GM12875 (cell line): Measurements from ENCODE around the gene SLCO1B3.

Experiments
- H3K4me3 ChIP-seq: one replicate; pipeline ENCODE4 v1.5.1; 2011; ENCODE audit warnings: low read depth, low read length, control low read depth
- TF ChIP-seq, protein P1 (sequence below): IDR thresholded peaks from 2 replicates; pipeline ENCODE4 v1.5.1; 2011; ENCODE audit warnings: low read depth, mild to moderate bottlenecking, control low read depth, inconsistent platforms, low read length, moderate library complexity, borderline replicate concordance; ENCODE audit not compliant: insufficient read depth

Gene SLCO1B3

DNA sequence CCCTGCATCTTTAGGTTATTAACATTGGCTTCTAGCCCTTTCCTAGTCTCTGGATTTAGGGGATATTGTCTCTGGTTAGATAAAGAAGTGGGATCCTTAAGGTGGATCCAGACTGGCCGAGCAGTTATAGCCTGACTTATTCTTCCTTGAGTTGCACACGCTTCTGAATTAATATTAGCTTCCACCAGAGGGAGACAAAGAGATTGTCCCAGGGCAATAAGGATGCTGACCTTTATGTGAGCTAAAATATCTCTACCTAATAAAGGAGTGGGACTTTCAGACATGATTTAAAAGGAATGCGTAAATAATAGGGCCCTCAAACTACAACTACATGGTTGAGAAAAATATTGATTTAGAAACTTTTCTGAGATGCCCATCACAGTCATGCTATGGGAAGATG lies 139.7 kb downstream of the SLCO1B3 start:
- TF ChIP-seq, protein P1, sequence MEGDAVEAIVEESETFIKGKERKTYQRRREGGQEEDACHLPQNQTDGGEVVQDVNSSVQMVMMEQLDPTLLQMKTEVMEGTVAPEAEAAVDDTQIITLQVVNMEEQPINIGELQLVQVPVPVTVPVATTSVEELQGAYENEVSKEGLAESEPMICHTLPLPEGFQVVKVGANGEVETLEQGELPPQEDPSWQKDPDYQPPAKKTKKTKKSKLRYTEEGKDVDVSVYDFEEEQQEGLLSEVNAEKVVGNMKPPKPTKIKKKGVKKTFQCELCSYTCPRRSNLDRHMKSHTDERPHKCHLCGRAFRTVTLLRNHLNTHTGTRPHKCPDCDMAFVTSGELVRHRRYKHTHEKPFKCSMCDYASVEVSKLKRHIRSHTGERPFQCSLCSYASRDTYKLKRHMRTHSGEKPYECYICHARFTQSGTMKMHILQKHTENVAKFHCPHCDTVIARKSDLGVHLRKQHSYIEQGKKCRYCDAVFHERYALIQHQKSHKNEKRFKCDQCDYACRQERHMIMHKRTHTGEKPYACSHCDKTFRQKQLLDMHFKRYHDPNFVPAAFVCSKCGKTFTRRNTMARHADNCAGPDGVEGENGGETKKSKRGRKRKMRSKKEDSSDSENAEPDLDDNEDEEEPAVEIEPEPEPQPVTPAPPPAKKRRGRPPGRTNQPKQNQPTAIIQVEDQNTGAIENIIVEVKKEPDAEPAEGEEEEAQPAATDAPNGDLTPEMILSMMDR = peak; percentile 38; the same call in 1 of the 2 replicates
- H3K4me3 ChIP-seq = no peak overlapping the region

DNA sequence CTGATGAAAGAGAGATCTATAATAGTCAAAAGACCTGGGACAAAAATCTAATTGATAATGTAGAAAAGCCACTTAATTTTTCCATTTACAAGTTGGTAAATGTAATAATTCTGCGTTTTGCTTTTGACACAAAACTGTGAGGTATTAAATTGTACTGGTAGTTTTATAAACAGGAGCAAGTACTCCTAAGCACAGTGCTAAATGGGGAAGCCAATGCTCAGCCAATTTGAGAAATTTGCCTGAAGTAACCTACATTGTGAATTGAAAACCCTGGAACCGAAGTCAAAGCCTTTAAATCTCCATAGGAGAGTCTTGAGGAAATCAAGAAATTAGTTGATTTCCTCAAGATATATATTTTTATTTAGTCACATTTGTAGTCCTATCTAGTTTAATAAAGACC lies 152.8 kb downstream of the SLCO1B3 start:
- TF ChIP-seq, protein P1 = no peak
- H3K4me3 ChIP-seq = no peak overlapping the region

DNA sequence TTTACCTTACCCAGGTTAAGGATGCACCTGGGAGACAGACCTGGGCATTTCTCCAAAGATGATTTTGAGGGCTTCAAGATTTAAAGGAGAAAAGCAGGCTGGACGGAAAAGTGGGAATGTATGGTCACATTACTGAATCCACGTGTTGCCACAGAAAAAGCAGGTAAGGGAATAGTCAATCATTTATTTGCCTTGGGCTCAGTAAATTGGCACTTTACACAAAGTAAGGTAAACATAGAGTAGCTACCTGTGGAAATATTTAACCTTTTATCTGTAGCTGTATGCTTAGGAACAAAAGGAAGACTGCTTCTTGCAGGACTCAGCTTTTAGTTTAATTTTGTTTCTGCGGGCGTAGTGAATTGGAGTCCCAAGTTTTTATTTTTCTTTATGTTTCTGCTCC lies 153.3 kb downstream of the SLCO1B3 start:
- H3K4me3 ChIP-seq = no peak overlapping the region
- TF ChIP-seq, protein P1 = no peak
